SK-N-SH treated with all-trans-retinoic acid at 6 μM for 48 hours (cell line): ENCODE measurements around the gene MXRA8.
A peak's percentile ranks its signal among the peaks of the same experiment; 100 is the strongest.

Experiments
- ATAC-seq: fragments of 200-7000 bp; cut with Tn5 transposase; 3 replicates; pipeline ENCODE4 v1.9.1; 2020; ENCODE audit warnings: mild to moderate bottlenecking, moderate library complexity
- ARNTL ChIP-seq: fragments of 450-650 bp; formaldehyde crosslinking; IDR thresholded peaks from 2 replicates; pipeline ENCODE4 v1.5.0; 2020; ENCODE audit warnings: low read depth, mild to moderate bottlenecking, moderate library complexity, borderline replicate concordance
- BACH2 ChIP-seq: fragments of 250-450 bp; sonication (Bioruptor Pico); IDR thresholded peaks from 2 replicates; pipeline ENCODE4 v1.9.0; 2021; ENCODE audit warnings: mild to moderate bottlenecking, borderline replicate concordance
- CREB5 ChIP-seq: fragments of 250-450 bp; sonication (Bioruptor Pico); IDR thresholded peaks from 2 replicates; pipeline ENCODE4 v1.5.1; 2020; ENCODE audit warnings: low read depth, mild to moderate bottlenecking, moderate library complexity
- CSDC2 ChIP-seq: fragments of 250-450 bp; sonication (Bioruptor Pico); IDR thresholded peaks from 2 replicates; pipeline ENCODE4 v1.5.0; 2020; ENCODE audit warnings: mild to moderate bottlenecking, moderate library complexity
- ESRRG ChIP-seq: fragments of 250-450 bp; sonication (Bioruptor Pico); IDR thresholded peaks from 2 replicates; pipeline ENCODE4 v1.6.1; 2021; ENCODE audit warnings: mild to moderate bottlenecking
- GLIS3 ChIP-seq: fragments of 250-450 bp; sonication (Bioruptor Pico); IDR thresholded peaks from 2 replicates; pipeline ENCODE4 v1.5.0; 2020; ENCODE audit warnings: mild to moderate bottlenecking, moderate library complexity
- ISL1 ChIP-seq: fragments of 250-450 bp; sonication (Bioruptor Pico); IDR thresholded peaks from 2 replicates; pipeline ENCODE4 v2.1.2; 2022; ENCODE audit warnings: mild to moderate bottlenecking, moderate library complexity
- OSR1 ChIP-seq: fragments of 250-450 bp; sonication (Bioruptor Pico); IDR thresholded peaks from 2 replicates; pipeline ENCODE4 v1.8.0; 2022; ENCODE audit warnings: moderate library complexity, mild to moderate bottlenecking, inconsistent platforms
- PATZ1 ChIP-seq: fragments of 250-450 bp; sonication (Bioruptor Pico); IDR thresholded peaks from 2 replicates; pipeline ENCODE4 v1.8.0; 2020; ENCODE audit warnings: mild to moderate bottlenecking, moderate library complexity, borderline replicate concordance
- POU6F1 ChIP-seq: fragments of 250-450 bp; sonication (Bioruptor Pico); IDR thresholded peaks from 2 replicates; pipeline ENCODE4 v1.8.0; 2021; ENCODE audit warnings: low read depth, mild to moderate bottlenecking, moderate library complexity, borderline replicate concordance
- PPARA ChIP-seq: fragments of 250-450 bp; sonication (Bioruptor Pico); IDR thresholded peaks from 2 replicates; pipeline ENCODE4 v1.5.0; 2020; ENCODE audit warnings: mild to moderate bottlenecking, borderline replicate concordance
- RARB ChIP-seq: fragments of 250-450 bp; sonication (Bioruptor Pico); IDR thresholded peaks from 2 replicates; pipeline ENCODE4 v1.8.0; 2021; ENCODE audit warnings: mild to moderate bottlenecking, moderate library complexity
- SNAI2 ChIP-seq: fragments of 250-450 bp; sonication (Bioruptor Pico); IDR thresholded peaks from 2 replicates; pipeline ENCODE4 v1.5.0; 2020; ENCODE audit warnings: mild to moderate bottlenecking, moderate library complexity
- TOX ChIP-seq: fragments of 250-450 bp; sonication (Bioruptor Pico); IDR thresholded peaks from 2 replicates; pipeline ENCODE4 v1.8.0; 2021; ENCODE audit warnings: mild to moderate bottlenecking, moderate library complexity, borderline replicate concordance
- TSHZ2 ChIP-seq: fragments of 250-450 bp; sonication (Bioruptor Pico); IDR thresholded peaks from 2 replicates; pipeline ENCODE4 v1.5.0; 2020; ENCODE audit warnings: mild to moderate bottlenecking, moderate library complexity
- ZFP3 ChIP-seq: fragments of 250-450 bp; sonication (Bioruptor Pico); IDR thresholded peaks from 2 replicates; pipeline ENCODE4 v1.5.0; 2020; ENCODE audit warnings: mild to moderate bottlenecking, moderate library complexity
- ZNF565 ChIP-seq: fragments of 450-650 bp; formaldehyde crosslinking; conservative IDR thresholded peaks from 2 replicates; pipeline ENCODE4 v1.5.0; 2020; ENCODE audit warnings: low read depth, mild to moderate bottlenecking, moderate library complexity
- ZNF70 ChIP-seq: fragments of 450-650 bp; formaldehyde crosslinking; IDR thresholded peaks from 2 replicates; pipeline ENCODE4 v1.5.0; 2020; ENCODE audit warnings: mild to moderate bottlenecking, moderate library complexity
- ZNF8 ChIP-seq: fragments of 450-650 bp; formaldehyde crosslinking; IDR thresholded peaks from 2 replicates; pipeline ENCODE4 v1.5.0; 2020; ENCODE audit warnings: mild to moderate bottlenecking, moderate library complexity

Gene MXRA8

GRCh38 chr1:1359308-1359663 is 931 bp upstream of the MXRA8 start:
- TF ChIP-seq TSHZ2: no peak
- no peak for TF ChIP-seq ZFP3 (CRISPR knock-in tag)
- no peak for TF ChIP-seq BACH2 (CRISPR knock-in tag)
- no peak for TF ChIP-seq PPARA (CRISPR knock-in tag)
- TF ChIP-seq TOX (CRISPR knock-in tag): no peak
- no peak for TF ChIP-seq SNAI2 (CRISPR knock-in tag)
- TF ChIP-seq GLIS3 (CRISPR knock-in tag): no peak
- TF ChIP-seq ZNF70: no peak
- no peak for TF ChIP-seq ARNTL (CRISPR knock-in tag)
- TF ChIP-seq POU6F1: no peak
- TF ChIP-seq RARB (CRISPR knock-in tag): no peak
- ATAC-seq: peak; percentile 8; the same call in 2 of the 3 replicates

- no peak for ATAC-seq
- no peak for TF ChIP-seq OSR1 (CRISPR knock-in tag)
- no peak for TF ChIP-seq RARB (CRISPR knock-in tag)
- TF ChIP-seq ZFP3 (CRISPR knock-in tag): no peak
- no peak for TF ChIP-seq ZNF8 (CRISPR knock-in tag)
- TF ChIP-seq ZNF70: no peak
- TF ChIP-seq CSDC2 (CRISPR knock-in tag): no peak
- no peak for TF ChIP-seq POU6F1
- TF ChIP-seq ARNTL (CRISPR knock-in tag): no peak
- TF ChIP-seq GLIS3 (CRISPR knock-in tag): no peak
- TF ChIP-seq ISL1 (CRISPR knock-in tag): no peak
- no peak for TF ChIP-seq BACH2 (CRISPR knock-in tag)
- TF ChIP-seq ZNF565: no peak
- no peak for TF ChIP-seq PATZ1 (CRISPR knock-in tag)
Observed at GRCh38 chr1:1357871-1358432, 403 bp downstream of the MXRA8 start.

GRCh38 chr1:1356796-1357401 is 1.5 kb downstream of the MXRA8 start:
- ATAC-seq: no peak
- TF ChIP-seq CSDC2 (CRISPR knock-in tag): no peak
- no peak for TF ChIP-seq ZFP3 (CRISPR knock-in tag)
- no peak for TF ChIP-seq TOX (CRISPR knock-in tag)
- no peak for TF ChIP-seq ESRRG
- TF ChIP-seq RARB (CRISPR knock-in tag): no peak
- no peak for TF ChIP-seq TSHZ2
- no peak for TF ChIP-seq CREB5 (CRISPR knock-in tag)
- TF ChIP-seq PPARA (CRISPR knock-in tag): no peak
- TF ChIP-seq ZNF70: no peak
- TF ChIP-seq ZNF8 (CRISPR knock-in tag): no peak
